HG02642 (cell line): ENCODE results near the gene WDR19.
"Not testable (repeated sequence)": the region's sequence is repeated elsewhere in the genome, so short reads cannot be mapped to it uniquely, and the experiment has no call there.

Experiments used
- ATAC-seq: cut with Tn5 transposase; IDR thresholded peaks from one replicate; pipeline ENCODE4 v1.9.1; 2021; ENCODE audit warnings: mild to moderate bottlenecking; ENCODE audit not compliant: unreplicated experiment, poor library complexity

WDR19 gene

DNA sequence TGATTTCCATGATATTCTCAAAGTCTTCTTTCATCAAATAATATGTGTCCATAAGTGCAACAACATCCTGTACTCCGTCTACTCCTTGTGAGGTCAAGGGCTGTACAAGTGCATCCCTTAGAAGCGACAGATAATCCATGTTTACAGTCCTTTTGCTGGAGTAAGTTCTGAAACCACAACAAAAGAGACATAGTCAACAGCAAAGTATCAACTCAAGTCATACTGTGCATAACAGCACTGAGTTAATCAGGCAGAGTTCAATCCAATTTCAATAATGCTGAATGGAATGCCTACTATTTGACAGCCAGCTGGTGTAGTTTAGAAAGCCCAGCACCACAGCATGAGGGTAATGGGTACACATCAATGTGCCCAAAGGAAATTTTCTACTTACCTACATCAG is 109.4 kb downstream of the WDR19 start:
- no peak for ATAC-seq

DNA sequence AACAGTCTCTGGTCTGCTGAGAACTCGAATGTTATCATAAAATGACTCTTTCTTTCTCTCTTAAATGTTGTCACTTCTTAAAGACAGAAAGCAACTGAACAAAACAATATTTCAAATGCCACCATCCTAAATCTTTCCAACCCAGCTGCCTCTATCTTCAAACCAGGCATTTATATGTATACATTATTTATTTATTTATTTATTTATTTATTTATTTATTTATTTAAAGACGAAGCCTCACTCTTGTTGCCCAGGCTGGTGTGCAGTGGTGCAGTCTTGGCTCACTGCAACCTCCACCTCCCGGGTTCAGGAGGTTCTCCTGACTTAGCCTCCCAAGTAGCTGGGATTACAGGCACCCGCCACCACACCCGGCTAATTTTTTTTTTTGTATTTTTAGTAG is 110.1 kb downstream of the WDR19 start:
- not testable (repeated sequence) for ATAC-seq

DNA sequence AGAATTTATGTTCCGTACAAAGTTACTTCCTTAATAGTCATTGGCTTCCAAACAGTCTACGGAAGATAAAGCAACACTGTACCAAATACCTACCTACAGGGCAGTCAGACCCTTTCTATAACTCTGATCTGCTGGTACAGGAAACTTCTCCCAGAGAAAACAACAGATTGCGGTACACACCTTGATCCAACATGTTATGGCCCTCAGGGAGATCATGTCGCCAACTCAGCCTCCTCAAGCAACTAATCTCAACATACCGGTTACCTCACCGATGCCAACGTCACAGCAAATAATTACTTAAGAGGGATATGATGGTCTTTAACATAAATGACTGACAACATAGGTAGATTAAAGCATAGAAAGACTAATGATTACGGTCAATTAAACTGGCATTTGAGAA is 113.5 kb downstream of the WDR19 start:
- no peak for ATAC-seq

DNA sequence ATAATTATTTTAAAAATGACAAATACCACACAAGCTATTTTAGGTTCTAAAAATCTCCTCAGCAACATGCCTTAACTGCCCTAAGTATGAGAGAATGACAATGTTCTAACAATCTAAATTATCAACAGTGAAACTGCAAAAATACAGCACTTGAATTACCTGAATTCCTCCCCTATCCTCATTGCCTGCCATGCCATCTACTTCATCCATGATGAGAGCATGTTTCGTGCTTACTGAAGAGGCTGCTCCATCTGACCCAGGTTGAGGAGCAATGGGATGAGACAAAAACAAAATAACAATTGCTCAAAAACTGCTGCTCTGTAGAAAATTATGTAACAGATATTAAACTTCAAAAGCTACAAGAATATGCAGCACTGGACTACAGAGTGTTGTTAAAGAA is 120.6 kb downstream of the WDR19 start:
- no peak for ATAC-seq

DNA sequence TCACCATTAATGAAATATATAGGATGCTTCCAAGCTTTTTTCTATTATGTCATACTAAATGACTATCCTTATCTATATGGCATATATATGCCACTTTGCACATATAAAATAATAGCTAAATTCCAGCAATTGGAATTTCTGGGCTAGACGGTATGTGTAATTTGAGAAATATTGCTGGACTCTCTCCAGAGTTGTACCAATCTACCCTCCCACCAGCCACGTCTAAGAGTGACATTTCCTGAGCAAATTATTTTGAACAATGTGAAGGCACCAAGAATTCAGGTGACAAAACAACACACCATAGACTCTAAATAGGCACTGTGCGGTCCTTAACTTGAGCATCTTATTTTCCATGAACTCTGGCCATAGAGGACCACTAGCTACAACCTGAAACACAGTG is 121.5 kb downstream of the WDR19 start:
- no peak for ATAC-seq

DNA sequence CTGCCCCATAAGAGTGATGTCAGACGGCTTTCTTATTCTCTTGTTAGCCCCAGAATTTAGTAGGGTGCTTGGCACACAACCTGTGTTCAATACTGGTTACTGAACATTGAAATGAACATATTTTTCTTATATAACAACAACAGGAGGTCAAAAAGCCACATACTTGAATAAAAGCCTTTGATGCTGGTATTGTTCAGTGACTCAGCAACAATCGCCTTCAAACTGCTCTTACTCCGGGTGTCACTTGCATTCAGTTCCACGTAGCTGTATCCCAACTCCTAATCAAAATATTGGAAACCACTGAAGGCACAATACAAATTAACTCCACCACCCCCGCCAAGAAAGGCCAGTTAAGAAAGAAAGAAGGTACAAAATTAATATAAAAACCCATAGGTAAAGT is 122.3 kb downstream of the WDR19 start:
- no peak for ATAC-seq

DNA sequence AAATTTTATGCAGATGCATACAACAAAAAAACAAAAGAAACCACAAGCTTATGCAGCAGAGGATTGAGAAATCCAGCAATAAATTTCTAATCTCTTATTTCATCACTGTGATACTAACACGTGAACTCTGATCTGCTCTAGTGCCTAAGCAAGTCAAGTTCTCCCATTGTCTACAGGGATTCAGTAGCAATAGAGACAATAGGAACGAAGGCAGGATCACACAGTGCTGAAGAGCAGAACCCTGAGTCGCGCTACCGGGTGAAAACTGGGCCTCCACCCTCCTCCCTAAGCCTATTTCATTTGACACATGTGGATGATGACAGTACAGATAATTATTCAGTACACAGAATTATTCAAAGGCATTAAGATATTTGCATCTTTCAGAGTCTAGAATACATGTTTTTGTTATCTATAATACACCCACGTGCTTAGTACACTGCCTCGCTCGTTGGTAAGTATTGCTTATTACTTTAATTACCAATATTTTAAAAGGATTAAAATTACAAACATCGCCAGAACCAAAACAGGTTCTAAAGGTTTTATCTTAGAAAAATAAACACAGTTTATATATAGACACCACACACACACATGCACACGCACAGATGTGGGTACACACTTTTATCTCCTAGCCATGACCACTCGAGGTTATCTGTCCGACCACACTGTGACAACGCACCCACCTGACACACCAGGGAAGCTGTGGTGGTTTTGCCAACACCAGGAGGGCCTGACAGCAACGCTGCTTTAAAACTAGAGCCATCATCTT is 123.8 kb downstream of the WDR19 start:
- ATAC-seq = no peak

DNA sequence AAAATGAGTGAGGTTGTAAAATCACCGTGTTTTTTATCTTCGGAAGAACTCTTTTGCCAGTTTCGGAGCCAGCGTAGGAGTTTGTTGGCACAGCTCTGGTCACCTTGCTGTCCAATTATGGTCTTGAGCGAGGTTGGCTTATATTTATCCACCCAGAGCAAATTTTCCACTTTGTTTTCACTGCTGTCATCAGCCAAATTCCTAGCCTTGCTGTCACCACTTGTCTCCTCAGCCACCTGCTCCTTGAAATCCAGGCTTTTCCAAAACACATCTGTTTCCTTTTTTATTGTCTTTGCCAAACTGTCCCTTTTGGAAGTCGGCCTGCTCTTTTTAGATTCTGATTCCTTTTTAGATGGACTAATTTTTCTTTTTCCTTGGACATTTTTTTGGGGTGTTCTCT is 126.3 kb downstream of the WDR19 start:
- ATAC-seq = no peak

DNA sequence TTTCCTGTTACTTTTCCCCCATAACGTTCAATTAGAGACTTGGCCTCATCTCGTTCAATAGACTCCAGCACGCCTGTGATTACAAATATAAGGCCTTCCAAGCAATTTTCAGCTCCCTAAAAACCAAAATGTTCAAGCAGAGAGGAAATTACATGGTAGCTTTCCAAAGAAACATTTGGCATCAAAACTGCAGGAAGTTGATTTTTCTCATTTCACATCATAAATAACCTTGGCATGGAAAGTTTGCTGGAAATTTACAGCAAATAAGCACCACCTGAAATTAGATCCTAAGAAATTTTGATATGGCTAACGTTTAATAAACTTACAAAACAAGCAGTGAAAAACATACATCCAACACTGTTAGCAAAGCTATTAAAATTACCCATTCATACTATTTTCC is 130.5 kb downstream of the WDR19 start:
- ATAC-seq = no peak

DNA sequence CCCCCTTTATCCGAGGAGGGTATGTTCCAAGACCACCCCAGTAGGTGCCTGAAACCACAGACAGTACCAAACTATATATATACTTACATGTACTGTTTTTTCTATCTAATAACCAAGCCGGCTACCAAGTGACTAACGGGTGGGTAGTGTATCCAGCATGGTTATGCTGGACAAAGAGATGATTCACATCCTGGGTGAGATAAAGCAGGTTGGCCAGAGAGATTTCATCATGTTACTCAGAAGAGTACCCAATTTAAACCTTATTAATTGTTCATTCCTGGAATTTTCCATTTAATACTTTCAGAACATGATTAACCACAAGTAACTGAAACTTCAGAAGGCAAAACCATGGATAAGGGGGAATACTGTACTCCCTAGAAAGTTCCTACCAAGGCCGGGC is 137.3 kb downstream of the WDR19 start:
- no peak for ATAC-seq

DNA sequence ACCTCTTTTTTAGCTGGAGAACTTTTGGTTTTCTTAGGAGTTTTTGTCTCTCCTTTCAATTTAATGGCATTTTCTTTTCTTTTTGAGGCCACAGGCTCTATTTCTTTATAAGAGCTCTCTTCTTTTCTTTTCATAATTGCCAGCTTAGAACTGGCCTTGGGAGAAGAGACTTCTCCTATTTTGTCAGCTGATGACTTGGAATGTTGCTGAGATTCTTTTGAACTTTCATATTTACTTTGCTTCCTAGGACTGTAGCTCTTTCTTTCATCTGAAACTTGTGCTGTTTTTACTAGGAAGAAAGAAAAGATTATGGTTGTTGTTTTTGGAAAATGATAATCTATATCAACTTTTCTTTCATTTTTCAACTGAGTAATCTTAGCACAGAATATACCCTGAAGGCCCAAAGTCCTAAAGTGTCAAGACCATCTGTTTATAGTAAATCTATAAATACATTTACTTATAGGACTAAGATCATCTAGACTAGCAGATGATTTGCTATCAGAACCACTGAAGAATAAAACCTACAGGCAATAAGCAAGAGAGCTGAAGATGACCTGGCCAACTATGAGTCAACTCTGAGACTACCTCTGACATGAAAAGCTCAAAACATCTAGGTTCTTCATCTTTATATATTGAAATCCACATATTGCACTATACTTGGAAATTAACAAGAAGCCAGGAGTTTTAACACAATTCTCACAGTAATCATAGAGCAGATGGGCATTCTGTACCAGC is 138.2 kb downstream of the WDR19 start:
- no peak for ATAC-seq

DNA sequence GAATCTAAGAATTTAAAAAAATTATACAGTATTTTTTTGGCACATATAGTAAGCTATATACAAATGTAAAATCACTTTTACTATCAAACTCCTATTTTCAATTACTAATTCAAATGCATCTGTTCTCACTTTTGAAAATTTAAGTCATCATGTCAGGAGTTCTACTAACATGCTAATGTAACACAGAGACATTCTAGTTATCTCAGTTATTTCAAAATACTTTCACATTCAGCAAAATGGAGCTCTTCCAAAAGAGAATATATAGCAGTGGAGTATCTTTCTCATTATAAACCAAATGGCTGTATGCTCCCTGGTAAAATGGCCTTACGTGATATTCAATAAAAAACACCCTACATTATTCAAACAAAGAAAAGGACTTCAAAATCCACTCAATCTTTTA is 141.5 kb downstream of the WDR19 start:
- ATAC-seq = no peak

DNA sequence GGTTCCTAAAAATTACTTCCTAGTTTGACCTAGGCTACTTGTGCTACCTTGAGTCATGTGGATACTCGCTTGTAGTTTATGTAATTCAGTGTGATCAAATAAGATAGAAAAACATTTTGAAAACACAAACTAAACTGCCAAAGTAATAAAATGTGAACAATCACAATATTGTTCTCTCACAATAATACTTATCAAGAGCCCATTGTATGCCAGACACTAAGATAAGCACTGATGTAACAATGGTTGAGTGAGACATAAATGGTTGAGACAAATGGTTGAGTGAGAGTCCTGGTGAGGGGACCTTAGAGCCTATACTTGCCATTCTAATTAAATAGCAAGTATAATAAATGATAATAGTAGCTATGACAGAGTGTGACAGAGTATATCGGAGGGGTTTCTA is 142.1 kb downstream of the WDR19 start:
- ATAC-seq = no peak

DNA sequence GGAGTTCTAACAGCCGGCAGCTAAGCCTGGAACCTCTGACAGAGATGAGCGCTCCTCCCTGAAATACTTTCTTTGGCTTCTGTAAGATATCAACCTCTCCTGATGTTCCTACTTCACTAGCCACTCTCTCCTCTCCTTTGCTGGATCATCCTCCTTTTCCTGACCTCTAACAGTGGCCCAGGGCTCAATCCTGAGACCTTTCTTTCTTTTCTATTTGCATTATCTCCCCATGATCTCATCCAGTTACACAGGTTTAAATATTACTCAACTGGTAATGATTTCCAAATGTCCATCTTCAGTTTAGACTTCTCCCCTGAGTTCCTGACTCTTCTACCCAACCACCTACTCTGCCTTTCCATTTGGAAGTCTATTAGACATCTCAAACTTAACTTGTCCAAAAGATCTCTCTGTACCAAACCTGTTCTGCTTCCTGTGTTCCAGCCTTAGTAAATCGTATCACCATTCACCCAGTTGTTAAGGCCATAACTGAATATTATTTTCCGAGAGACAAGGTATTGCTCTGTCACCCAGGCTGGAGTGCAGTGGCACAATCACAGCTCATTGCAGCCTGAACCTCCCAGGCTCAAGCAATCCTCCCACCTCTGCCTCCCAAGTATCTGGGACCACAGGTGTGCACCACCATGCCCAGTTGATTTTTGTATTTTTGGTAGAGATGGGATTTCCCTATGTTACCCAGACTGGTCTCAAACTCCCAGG is 142.7 kb downstream of the WDR19 start:
- no peak for ATAC-seq

DNA sequence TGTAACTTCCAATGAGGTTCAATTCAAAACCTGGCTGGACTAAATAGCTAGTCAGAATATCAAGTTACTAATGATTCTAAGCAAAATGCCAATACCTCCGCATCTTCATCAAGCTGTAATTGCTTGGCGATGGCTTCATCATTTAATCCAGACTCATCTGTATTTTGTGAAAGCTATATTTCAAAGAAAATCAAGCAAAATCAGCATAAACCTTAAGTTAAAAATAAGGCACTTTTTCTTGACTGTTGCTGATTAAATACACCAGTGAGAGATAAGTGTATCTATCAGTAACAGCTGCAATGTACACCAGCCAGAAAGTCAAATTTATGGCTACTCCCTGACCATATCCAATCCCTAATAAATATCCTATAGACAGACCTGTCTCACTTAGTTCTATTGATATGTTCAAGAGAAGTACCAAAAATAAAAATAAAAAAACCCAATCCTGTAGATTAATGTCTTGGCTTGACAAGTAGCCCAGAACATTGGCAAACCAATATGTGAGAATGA is 144.2 kb downstream of the WDR19 start:
- ATAC-seq = no peak

DNA sequence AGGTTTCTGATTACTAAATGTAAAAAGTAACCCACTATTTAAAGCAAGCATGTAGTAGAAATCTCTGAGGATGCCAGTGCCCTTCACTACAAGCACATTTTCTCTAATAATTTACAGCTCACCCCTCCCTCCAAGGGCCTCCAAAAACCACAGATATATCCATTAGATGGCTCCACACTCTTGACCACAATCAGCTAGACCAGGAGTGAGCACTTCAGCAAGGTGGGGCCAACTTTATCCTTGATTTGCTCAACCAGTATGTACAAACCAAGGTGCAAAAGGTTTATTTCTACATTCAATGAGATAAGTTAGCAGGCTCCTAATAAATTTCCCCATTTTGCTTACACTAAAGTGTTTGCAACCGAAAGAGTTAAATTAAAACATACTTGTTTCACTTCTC is 148.0 kb downstream of the WDR19 start:
- ATAC-seq = no peak

DNA sequence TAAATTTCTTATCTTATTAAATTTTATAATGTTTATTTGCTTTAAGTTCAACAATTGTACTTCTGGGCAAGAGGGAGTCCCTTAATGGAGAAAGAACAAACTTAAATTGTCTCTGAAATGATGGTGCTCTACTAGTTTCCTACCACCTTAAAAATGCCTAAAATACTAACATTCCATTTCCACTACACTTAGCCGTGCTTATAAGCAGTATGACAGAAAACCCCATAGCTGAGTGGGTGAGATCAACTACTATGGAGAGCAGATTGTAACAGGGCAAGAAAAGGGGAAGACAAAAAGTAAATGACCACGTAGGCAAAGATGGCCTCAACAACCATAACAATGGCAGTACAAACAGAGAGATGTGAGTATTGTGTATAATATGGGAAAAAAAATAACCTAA is 148.9 kb downstream of the WDR19 start:
- ATAC-seq = no peak
